Thyroid gland (tissue), 4 donors: ENCODE measurements around the gene INSIG2. TPM values are rescaled to one million over a fixed set of nuclear protein-coding genes. Genes with fewer than 3 reads are reported as not detected.
A peak's percentile ranks its signal among the peaks of the same experiment; 100 is the strongest.

Experiments
- DNase-seq, 2 donors: peaks; one replicate each; pipeline ENCODE4 v3.0.0-alpha.2; 2019
- H3K27ac ChIP-seq, 3 donors: fragments of 200-600 bp; sonication (generic); 1 replicate in 2 of 3; 2 replicates in 1 of 3; pipeline ENCODE4 v1.5.1; 2016 to 2019; ENCODE audit warnings: mild to moderate bottlenecking in 1 of 3, moderate library complexity in 1 of 3
- H3K27me3 ChIP-seq: fragments of 200-600 bp; sonication (generic); one replicate; pipeline ENCODE4 v1.5.1; 2019
- H3K36me3 ChIP-seq, 2 donors: fragments of 200-600 bp; sonication (generic); one replicate each; pipeline ENCODE4 v1.5.1; 2016 to 2019
- H3K4me1 ChIP-seq, 2 donors: fragments of 200-600 bp; sonication (generic); one replicate each; pipeline ENCODE4 v1.5.1; 2017 to 2019
- H3K4me3 ChIP-seq, 3 donors: fragments of 200-600 bp; sonication (generic); replicated peaks in 1 of 3; 1 replicate in 2 of 3; 2 replicates in 1 of 3; pipeline ENCODE4 v1.5.1; 2016; ENCODE audit warnings: mild to moderate bottlenecking in 1 of 3
- H3K9me3 ChIP-seq: fragments of 200-600 bp; sonication (generic); one replicate; pipeline ENCODE4 v1.5.1; 2017
- CTCF ChIP-seq, 6 experiments: fragments of 200-600 bp in 3 of 6; fragments of 450-650 bp in 3 of 6; sonication (generic) in 3 of 6; IDR thresholded peaks; one replicate each; pipeline ENCODE4 v1.5.1; 2016 to 2019; ENCODE audit warnings: antibody characterized with exemption in 6 of 6, mild to moderate bottlenecking in 2 of 6, inconsistent platforms in 1 of 6, moderate library complexity in 1 of 6
- POLR2A ChIP-seq, 2 donors: fragments of 450-650 bp; IDR thresholded peaks; one replicate each; pipeline ENCODE4 v1.6.1; 2017; ENCODE audit warnings: antibody characterized with exemption in 2 of 2, mild to moderate bottlenecking in 2 of 2, moderate library complexity in 1 of 2
- WGBS, 2 donors: methylation state at CpG; one replicate each; pipeline ENCODE4 v1.1.5; 2017; 5-methylcytosine and 5-hydroxymethylcytosine counted together
- intact Hi-C: fragments of 100-400 bp; cut with DNase I; formaldehyde crosslinking; loops from one replicate; pipeline ENCODE4 v1.15.1; 2023
- total RNA-seq, 4 donors: library from RNA; depleted of rRNA; stranded (reverse); fragments of >200 nt; gene quantifications; one replicate each; pipeline ENCODE4 v1.2.3, GENCODE V29; 2016

Gene INSIG2
- total RNA-seq, 4 donors from 2014 or later = 14.3 to 22.8 (median 17.0) TPM

- Histone ChIP-seq H3K27ac (no peak overlapping the region), H3K4me3 (no peak overlapping the region), H3K4me1 (peaks cover 6 to 7% of the 10 kb centered on the region in 2 donors), H3K9me3 (no peaks in the 10 kb centered on the region), H3K36me3 (no peaks in the 10 kb centered on the region), H3K27me3 (no peaks in the 10 kb centered on the region)
- 91 to 98% methylated on average over 2 of the region's 2 CpGs for WGBS, 2 donors
- no peak for DNase-seq
- intact Hi-C loops = no loop called here
- TF ChIP-seq POLR2A (IDR thresholded peaks at IDR 0.05) (no peak), CTCF (IDR thresholded peaks at IDR 0.05) (no peak)
Measured at GRCh38 chr2:118085173-118086023, 2.9 kb upstream of the INSIG2 start.

GRCh38 chr2:118086024-118086633, 2.1 kb upstream of the INSIG2 start:
- intact Hi-C loops = no loop called here
- 91 to 95% methylated on average over 3 of the region's 3 CpGs for WGBS, 2 donors

GRCh38 chr2:118089139-118089800, 999 bp downstream of the INSIG2 start:
- intact Hi-C loops = no loop called here
- 6% methylated on average over 11 of the region's 11 CpGs for WGBS, 2 donors
- TF ChIP-seq POLR2A (IDR thresholded peaks at IDR 0.05) (no peak), CTCF (IDR thresholded peaks at IDR 0.05) (peak in 3 of 6 experiments; percentile 6 to 38 (median 29))

More at GRCh38 chr2:118086024-118086633, 2.1 kb upstream of the INSIG2 start:
- Histone ChIP-seq H3K4me3 (no peak overlapping the region), H3K4me1 (peaks cover 7 to 8% of the 10 kb centered on the region in 2 donors), H3K9me3 (no peaks in the 10 kb centered on the region), H3K27me3 (no peaks in the 10 kb centered on the region), H3K36me3 (no peaks in the 10 kb centered on the region), H3K27ac (no peak overlapping the region)
- no peak for TF ChIP-seq CTCF (IDR thresholded peaks at IDR 0.05)
- no peak for TF ChIP-seq POLR2A (IDR thresholded peaks at IDR 0.05)
- no peak for DNase-seq

GRCh38 chr2:118090387-118091139, 2.3 kb downstream of the INSIG2 start:
- H3K4me1 ChIP-seq = peaks cover 7 to 8% of the 10 kb centered on the region in 2 donors
- TF ChIP-seq POLR2A (IDR thresholded peaks at IDR 0.05) (no peak), CTCF (IDR thresholded peaks at IDR 0.05) (no peak)
- intact Hi-C loops = no loop called here

More at GRCh38 chr2:118089139-118089800, 999 bp downstream of the INSIG2 start:
- Histone ChIP-seq H3K4me3 (peak overlapping the region; percentile 2 to 70 (median 39)), H3K27me3 (no peaks in the 10 kb centered on the region), H3K27ac (peak overlapping the region in 2 of 3 donors; percentile 30 to 62), H3K36me3 (no peaks in the 10 kb centered on the region), H3K9me3 (no peaks in the 10 kb centered on the region), H3K4me1 (peaks cover 7 to 8% of the 10 kb centered on the region in 2 donors)
- DNase-seq = peak; percentile 20 to 31

More at GRCh38 chr2:118090387-118091139, 2.3 kb downstream of the INSIG2 start:
- no peak overlapping the region for H3K27ac ChIP-seq
- 89 to 91% methylated on average over 5 of the region's 5 CpGs for WGBS, 2 donors
- no peak for DNase-seq
- no peaks in the 10 kb centered on the region for H3K36me3 ChIP-seq
- no peak overlapping the region for H3K4me3 ChIP-seq
- H3K9me3 ChIP-seq = no peaks in the 10 kb centered on the region
- no peaks in the 10 kb centered on the region for H3K27me3 ChIP-seq
